H9 (cell line): ENCODE measurements around the gene HHEX. TPM values are rescaled to one million over a fixed set of nuclear protein-coding genes. Genes with fewer than 3 reads are reported as not detected.

ENCODE experiments used
- DNase-seq: peaks from one replicate; pipeline ENCODE4 v3.0.0-alpha.2; 2017
- H2AFZ ChIP-seq: one replicate; pipeline ENCODE4 v1.6.1; 2013; ENCODE audit warnings: mild to moderate bottlenecking, low read length, control low read depth, moderate library complexity
- H2AK5ac ChIP-seq: 2 replicates; pipeline ENCODE4 v1.6.1; 2013; ENCODE audit warnings: low read length, control low read depth, mixed read lengths; ENCODE audit not compliant: insufficient read length
- H2BK120ac ChIP-seq: one replicate; pipeline ENCODE4 v1.6.1; 2013; ENCODE audit warnings: low read depth, mild to moderate bottlenecking, low read length, control low read depth, inconsistent platforms; ENCODE audit not compliant: poor library complexity, severe bottlenecking
- H2BK12ac ChIP-seq: 2 replicates; pipeline ENCODE4 v1.6.1; 2013; ENCODE audit warnings: low read length, control low read depth, mixed read lengths, low read depth; ENCODE audit not compliant: insufficient read length
- H2BK15ac ChIP-seq: 2 replicates; pipeline ENCODE4 v1.6.1; 2013; ENCODE audit warnings: low read depth, low read length, control low read depth
- H2BK20ac ChIP-seq: one replicate; pipeline ENCODE4 v1.6.1; 2013; ENCODE audit warnings: low read depth, mild to moderate bottlenecking, low read length, control low read depth, inconsistent platforms; ENCODE audit not compliant: poor library complexity, severe bottlenecking
- H2BK5ac ChIP-seq: 2 replicates; pipeline ENCODE4 v1.6.1; 2013; ENCODE audit warnings: low read length, control low read depth, mixed read lengths; ENCODE audit not compliant: insufficient read length
- H3K14ac ChIP-seq: 2 replicates; pipeline ENCODE4 v1.6.1; 2013; ENCODE audit warnings: low read length, control low read depth; ENCODE audit not compliant: insufficient read depth
- H3K18ac ChIP-seq: 2 replicates; pipeline ENCODE4 v1.6.1; 2013; ENCODE audit warnings: low read depth, mild to moderate bottlenecking, mixed read lengths, low read length, control low read depth; ENCODE audit not compliant: insufficient read length
- H3K23ac ChIP-seq: 2 replicates; pipeline ENCODE4 v1.6.1; 2013; ENCODE audit warnings: low read length, control low read depth, mixed read lengths, low read depth; ENCODE audit not compliant: insufficient read length
- H3K23me2 ChIP-seq: 2 replicates; pipeline ENCODE4 v1.6.1; 2013; ENCODE audit warnings: low read depth, mild to moderate bottlenecking, mixed read lengths, low read length, control low read depth; ENCODE audit not compliant: insufficient read length, poor library complexity, severe bottlenecking
- H3K27ac ChIP-seq: 2 replicates; pipeline ENCODE4 v1.5.1; 2013; ENCODE audit warnings: low read length, control low read depth, mixed read lengths, low read depth; ENCODE audit not compliant: insufficient read length
- H3K27me3 ChIP-seq: 2 replicates; pipeline ENCODE4 v1.6.1; 2013; ENCODE audit warnings: low read length, control low read depth, inconsistent platforms; ENCODE audit not compliant: insufficient read depth
- H3K4ac ChIP-seq: 2 replicates; pipeline ENCODE4 v1.6.1; 2013; ENCODE audit warnings: low read depth, mild to moderate bottlenecking, control low read depth, inconsistent platforms, low read length, moderate library complexity
- H3K4me1 ChIP-seq: 2 replicates; pipeline ENCODE4 v1.6.1; 2013; ENCODE audit warnings: low read length, control low read depth, inconsistent platforms; ENCODE audit not compliant: insufficient read depth
- H3K4me2 ChIP-seq: 2 replicates; pipeline ENCODE4 v1.6.1; 2013; ENCODE audit warnings: low read length, control low read depth, mixed read lengths; ENCODE audit not compliant: insufficient read length, insufficient read depth
- H3K56ac ChIP-seq: 2 replicates; pipeline ENCODE4 v1.6.1; 2013; ENCODE audit warnings: low read depth, mild to moderate bottlenecking, mixed read lengths, low read length, control low read depth; ENCODE audit not compliant: insufficient read length
- H3K79me1 ChIP-seq: 2 replicates; pipeline ENCODE4 v1.6.1; 2013; ENCODE audit warnings: low read depth, mild to moderate bottlenecking, moderate library complexity, low read length, control low read depth, inconsistent platforms; ENCODE audit not compliant: insufficient read depth, poor library complexity, severe bottlenecking
- H3K79me2 ChIP-seq: 2 replicates; pipeline ENCODE4 v1.6.1; 2013; ENCODE audit warnings: low read length, control low read depth, inconsistent platforms; ENCODE audit not compliant: insufficient read depth
- H3K9ac ChIP-seq: 2 replicates; pipeline ENCODE4 v1.6.1; 2013; ENCODE audit warnings: low read length, control low read depth, mixed read lengths; ENCODE audit not compliant: insufficient read length; ENCODE audit errors: extremely low read depth
- H3K9me3 ChIP-seq: one replicate; pipeline ENCODE4 v1.6.1; 2013; ENCODE audit warnings: low read depth, low read length, inconsistent platforms; ENCODE audit not compliant: control insufficient read depth
- H3T11ph ChIP-seq: one replicate; pipeline ENCODE4 v1.6.1; 2013; ENCODE audit warnings: mild to moderate bottlenecking, low read length, control low read depth, inconsistent platforms
- H4K20me1 ChIP-seq: one replicate; pipeline ENCODE4 v1.6.1; 2013; ENCODE audit not compliant: control insufficient read depth, insufficient read length, insufficient read depth
- H4K5ac ChIP-seq: 2 replicates; pipeline ENCODE4 v1.6.1; 2013; ENCODE audit warnings: low read depth, mild to moderate bottlenecking, mixed read lengths, low read length, control low read depth; ENCODE audit not compliant: insufficient read length
- H4K8ac ChIP-seq: replicated peaks from 2 replicates; pipeline ENCODE4 v1.6.1; 2013; ENCODE audit warnings: low read length, control low read depth, mixed read lengths, low read depth; ENCODE audit not compliant: insufficient read length
- H4K91ac ChIP-seq: 2 replicates; pipeline ENCODE4 v1.6.1; 2013; ENCODE audit warnings: low read depth, mild to moderate bottlenecking, moderate library complexity, mixed read lengths, low read length, control low read depth; ENCODE audit not compliant: insufficient read length
- H3K27ac Mint-ChIP-seq, 3 experiments: 2 replicates in 2 of 3; 3 replicates in 1 of 3; pipeline ENCODE4 v1.8.0; 2020 to 2021; ENCODE audit warnings: mixed read lengths in 3 of 3, mild to moderate bottlenecking in 1 of 3, moderate library complexity in 1 of 3
- H3K27me3 Mint-ChIP-seq: 2 replicates; pipeline ENCODE4 v1.8.0; 2021; ENCODE audit warnings: low read depth, mild to moderate bottlenecking, moderate library complexity, mixed read lengths
- H3K36me3 Mint-ChIP-seq, 3 experiments: 2 replicates in 2 of 3; 3 replicates in 1 of 3; pipeline ENCODE4 v1.8.0; 2020 to 2021; ENCODE audit warnings: low read depth in 3 of 3, mixed read lengths in 3 of 3; ENCODE audit not compliant: insufficient read depth in 1 of 3
- H3K4me1 Mint-ChIP-seq, 2 experiments: 2 replicates each; pipeline ENCODE4 v1.8.0; 2020; ENCODE audit warnings: mixed read lengths in 2 of 2
- H3K4me3 Mint-ChIP-seq, 2 experiments: 2 replicates in 1 of 2; 3 replicates in 1 of 2; pipeline ENCODE4 v1.8.0; 2020 to 2021; ENCODE audit warnings: mild to moderate bottlenecking in 2 of 2, mixed read lengths in 2 of 2, moderate library complexity in 1 of 2
- H3K9me3 Mint-ChIP-seq, 2 experiments: 2 replicates in 1 of 2; 3 replicates in 1 of 2; pipeline ENCODE4 v1.8.0; 2020; ENCODE audit warnings: mild to moderate bottlenecking in 2 of 2, mixed read lengths in 2 of 2, moderate library complexity in 1 of 2
- WGBS: extraction: QIAGEN DNeasy Blood & Tissue Kit; methylation state at CpG from one replicate; pipeline ENCODE4 v1.1.7; 2013; ENCODE audit warnings: missing lambda C conversion rate, low lambda C conversion rate, mixed read lengths; ENCODE audit not compliant: insufficient read length; ENCODE audit errors: extremely low coverage; 5-methylcytosine and 5-hydroxymethylcytosine counted together
- total RNA-seq: library from RNA; stranded (reverse); gene quantifications from 2 replicates; pipeline ENCODE4 v1.2.1, GENCODE V29; 2021
- TF ChIP-seq, protein P1 (sequence below): fragments of 200-600 bp; sonication (generic); conservative IDR thresholded peaks from 3 replicates; pipeline ENCODE4 v1.8.0; 2021; ENCODE audit warnings: antibody characterized with exemption, mild to moderate bottlenecking

HHEX gene
- total RNA-seq, 1 experiment from 2014 or later, result 2.2 TPM

DNA sequence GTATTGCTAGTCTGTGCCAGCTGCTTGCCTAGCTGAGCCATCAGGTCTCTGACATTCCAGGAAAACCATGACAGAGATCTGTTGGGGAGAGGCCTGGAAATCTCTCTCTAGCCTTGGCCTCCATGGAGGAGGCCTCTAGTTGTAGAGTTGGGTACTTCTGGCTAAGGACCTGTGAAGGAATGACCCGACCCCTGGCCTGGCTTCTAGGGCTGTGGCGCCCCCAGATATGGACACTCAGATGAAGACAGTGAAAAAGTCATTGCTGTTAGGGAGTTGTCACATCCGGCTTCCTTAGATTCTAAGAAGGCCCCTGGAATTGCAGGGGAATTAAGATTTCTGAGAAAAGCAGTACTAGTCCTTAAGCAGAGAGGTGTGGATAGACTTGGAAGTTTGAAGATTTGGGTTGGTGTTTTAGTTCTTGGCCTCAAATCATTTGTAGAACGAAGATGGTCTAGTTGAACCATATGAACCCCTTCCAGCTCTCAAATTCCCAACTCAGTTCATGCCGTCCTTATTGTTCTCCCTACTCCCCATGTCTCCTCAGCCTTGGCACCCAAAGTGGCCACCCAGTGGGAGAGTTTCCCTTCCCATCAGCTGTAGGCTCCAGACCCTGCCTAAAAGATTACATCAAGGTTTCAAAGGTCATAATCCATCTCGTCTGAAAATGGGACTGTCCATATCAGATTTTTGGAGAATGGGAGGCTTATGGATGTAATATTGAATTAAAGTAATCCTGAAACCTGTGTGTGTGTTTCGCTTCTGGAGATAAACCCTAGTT, 7.0 kb downstream of the HHEX start:
- H4K5ac ChIP-seq, result no peak overlapping the region
- H2AFZ ChIP-seq, result no peak overlapping the region
- no peak overlapping the region; a peak in 1 of 7 replicates for H3K27ac Mint-ChIP-seq
- no peak overlapping the region for H3K4ac ChIP-seq
- H3K27ac ChIP-seq, result no peak overlapping the region
- peaks cover 99% of the 10 kb centered on the region for H3K27me3 Mint-ChIP-seq
- no peak overlapping the region for H3K23ac ChIP-seq
- DNase-seq, result peak; percentile 41
- H3K4me3 Mint-ChIP-seq, result peak overlapping the region; percentile 58 to 78
- H4K20me1 ChIP-seq, result no peaks in the 10 kb centered on the region
- no peak overlapping the region for H2BK120ac ChIP-seq
- no peaks in the 10 kb centered on the region; the same call in 1 of the 2 replicates for H3K4me1 ChIP-seq
- TF ChIP-seq, protein P1, sequence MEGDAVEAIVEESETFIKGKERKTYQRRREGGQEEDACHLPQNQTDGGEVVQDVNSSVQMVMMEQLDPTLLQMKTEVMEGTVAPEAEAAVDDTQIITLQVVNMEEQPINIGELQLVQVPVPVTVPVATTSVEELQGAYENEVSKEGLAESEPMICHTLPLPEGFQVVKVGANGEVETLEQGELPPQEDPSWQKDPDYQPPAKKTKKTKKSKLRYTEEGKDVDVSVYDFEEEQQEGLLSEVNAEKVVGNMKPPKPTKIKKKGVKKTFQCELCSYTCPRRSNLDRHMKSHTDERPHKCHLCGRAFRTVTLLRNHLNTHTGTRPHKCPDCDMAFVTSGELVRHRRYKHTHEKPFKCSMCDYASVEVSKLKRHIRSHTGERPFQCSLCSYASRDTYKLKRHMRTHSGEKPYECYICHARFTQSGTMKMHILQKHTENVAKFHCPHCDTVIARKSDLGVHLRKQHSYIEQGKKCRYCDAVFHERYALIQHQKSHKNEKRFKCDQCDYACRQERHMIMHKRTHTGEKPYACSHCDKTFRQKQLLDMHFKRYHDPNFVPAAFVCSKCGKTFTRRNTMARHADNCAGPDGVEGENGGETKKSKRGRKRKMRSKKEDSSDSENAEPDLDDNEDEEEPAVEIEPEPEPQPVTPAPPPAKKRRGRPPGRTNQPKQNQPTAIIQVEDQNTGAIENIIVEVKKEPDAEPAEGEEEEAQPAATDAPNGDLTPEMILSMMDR, result no peak; the same call in 2 of the 3 replicates
- no peak overlapping the region for H3K18ac ChIP-seq
- no peak overlapping the region for H4K91ac ChIP-seq
- H2AK5ac ChIP-seq, result no peak overlapping the region
- no peak overlapping the region for H2BK20ac ChIP-seq
- no peak overlapping the region for H3K9ac ChIP-seq
- peaks cover 33% of the 10 kb centered on the region for H3K27me3 ChIP-seq
- peaks cover 17% of the 10 kb centered on the region for H3K23me2 ChIP-seq
- WGBS, result no CpG with 5 or more reads among the region's 7 CpGs
- H3K14ac ChIP-seq, result no peak overlapping the region
- peaks cover 32 to 33% of the 10 kb centered on the region in 2 experiments for H3K4me1 Mint-ChIP-seq
- H2BK15ac ChIP-seq, result no peak overlapping the region
- H3K9me3 ChIP-seq, result no peaks in the 10 kb centered on the region
- no peak overlapping the region for H2BK5ac ChIP-seq
- no peak overlapping the region for H3T11ph ChIP-seq
- no peak overlapping the region for H2BK12ac ChIP-seq
- peak overlapping the region; percentile 51 for H3K4me2 ChIP-seq
- no peaks in the 10 kb centered on the region for H3K79me2 ChIP-seq
- no peaks in the 10 kb centered on the region; a peak in 2 of 5 replicates for H3K9me3 Mint-ChIP-seq
- H3K36me3 Mint-ChIP-seq, result peaks cover 0 to 5% (median 0%) of the 10 kb centered on the region in 3 experiments; a peak in 2 of 7 replicates
- no peaks in the 10 kb centered on the region for H3K79me1 ChIP-seq
- H3K56ac ChIP-seq, result no peak overlapping the region
- no peak overlapping the region for H4K8ac ChIP-seq
